Endothelial cell of umbilical vein (primary cell): Measurements from ENCODE around the gene ALDH8A1. TPM values are rescaled to one million over a fixed set of nuclear protein-coding genes. Genes with fewer than 3 reads are reported as not detected.

Experiments used
- BruUV-seq: library from RNA; stranded (reverse); fragments of 400-500 nt; replicated peaks from 2 replicates; lab custom pipeline; 2021; lab: Mats Ljungman, UMichigan
- CTCF ChIA-PET: fragments of 300-600, 350-600 bp; sonication (Branson Sonifier 250); formaldehyde crosslinking; loops from one replicate; lab custom pipeline; 2021; ENCODE audit warnings: antibody characterized with exemption, inconsistent platforms; lab: Charles Lee
- POLR2A ChIA-PET: fragments of 300-600, 350-600 bp; sonication (Branson Sonifier 250); formaldehyde crosslinking; loops from one replicate; lab custom pipeline; 2021; ENCODE audit warnings: antibody characterized with exemption, inconsistent platforms; lab: Charles Lee
- DNase-seq: peaks from one replicate; pipeline ENCODE4 v3.0.0-alpha.2; 2011; ENCODE audit warnings: low read depth, low spot score
- FAIRE-seq: peaks from 2 replicates; lab custom pipeline; 2011; peaks lifted over from hg19 to GRCh38; lab: Jason Lieb, UNC
- H2AFZ ChIP-seq: 2 replicates; pipeline ENCODE4 v1.6.0; 2012; ENCODE audit warnings: low read depth, low read length, control low read depth, inconsistent platforms
- H3K27ac ChIP-seq: 2 replicates; pipeline ENCODE4 v1.5.1; 2011; ENCODE audit warnings: low read depth, mild to moderate bottlenecking, control low read depth, low read length, moderate library complexity; ENCODE audit not compliant: insufficient read depth
- H3K27me3 ChIP-seq, 2 experiments: 2 replicates each; pipeline versions ENCODE4 v1.6.0 to v1.6.1; 2011; ENCODE audit warnings: low read length in 2 of 2, mixed read lengths in 1 of 2; ENCODE audit not compliant: control insufficient read depth in 2 of 2, insufficient read depth in 2 of 2
- H3K36me3 ChIP-seq, 2 experiments: 2 replicates in 1 of 2; 3 replicates in 1 of 2; pipeline ENCODE4 v1.5.1; 2011; ENCODE audit warnings: low read length in 2 of 2, mild to moderate bottlenecking in 1 of 2, moderate library complexity in 1 of 2; ENCODE audit not compliant: control insufficient read depth in 2 of 2, insufficient read depth in 2 of 2; ENCODE audit errors: extremely low read depth in 1 of 2
- H3K4me1 ChIP-seq: 3 replicates; pipeline ENCODE4 v1.5.1; 2011; ENCODE audit warnings: mild to moderate bottlenecking, low read length; ENCODE audit not compliant: control insufficient read depth, insufficient read depth; ENCODE audit errors: extremely low read depth
- H3K4me2 ChIP-seq: 2 replicates; pipeline ENCODE4 v1.6.1; 2011; ENCODE audit warnings: low read length, control low read depth, mixed read lengths; ENCODE audit not compliant: insufficient read depth
- H3K4me3 ChIP-seq, 3 experiments: fragments of 200-600 bp in 1 of 3; sonication (generic), shearing (Covaris generic) in 1 of 3; replicated peaks in 1 of 3; 2 replicates each; pipeline ENCODE4 v1.5.1; 2011 to 2016; ENCODE audit warnings: control low read depth in 3 of 3, low read length in 3 of 3, mild to moderate bottlenecking in 2 of 3, inconsistent platforms in 1 of 3, low read depth in 1 of 3, moderate library complexity in 1 of 3; ENCODE audit not compliant: insufficient read depth in 1 of 3
- H3K79me2 ChIP-seq: 2 replicates; pipeline ENCODE4 v1.6.0; 2012; ENCODE audit warnings: low read length, inconsistent platforms; ENCODE audit not compliant: control insufficient read depth, insufficient read depth
- H3K9ac ChIP-seq: replicated peaks from 2 replicates; pipeline ENCODE3; 2011; ENCODE audit warnings: low read length, control low read depth; ENCODE audit not compliant: insufficient read depth; ENCODE audit errors: extremely low read depth
- H3K9me1 ChIP-seq: replicated peaks from 3 replicates; pipeline ENCODE4 v1.6.0; 2011; ENCODE audit warnings: mild to moderate bottlenecking, low read length; ENCODE audit not compliant: control insufficient read depth, insufficient read depth; ENCODE audit errors: extremely low read depth
- H3K9me3 ChIP-seq: replicated peaks from 2 replicates; pipeline ENCODE4 v1.5.1; 2012; ENCODE audit warnings: low read length, inconsistent platforms; ENCODE audit not compliant: control insufficient read depth, insufficient read depth
- H4K20me1 ChIP-seq: replicated peaks from 2 replicates; pipeline ENCODE3; 2011; ENCODE audit warnings: mild to moderate bottlenecking, low read length; ENCODE audit not compliant: control insufficient read depth, insufficient read depth; ENCODE audit errors: extremely low read depth
- EZH2 ChIP-seq: IDR thresholded peaks from 2 replicates; pipeline ENCODE4 v1.6.1; 2012; ENCODE audit warnings: borderline replicate concordance, low read depth, mild to moderate bottlenecking, moderate library complexity, low read length, inconsistent platforms; ENCODE audit not compliant: severe bottlenecking
- FOS ChIP-seq: IDR thresholded peaks from 2 replicates; pipeline ENCODE4 v1.6.1; 2011; ENCODE audit warnings: mild to moderate bottlenecking, low read length, moderate library complexity, borderline replicate concordance; ENCODE audit not compliant: insufficient read depth
- JUN ChIP-seq: IDR thresholded peaks from 2 replicates; pipeline ENCODE4 v1.6.1; 2011; ENCODE audit warnings: borderline replicate concordance, low read depth; ENCODE audit not compliant: insufficient read length, insufficient read depth
- POLR2A ChIP-seq: IDR thresholded peaks from 2 replicates; pipeline ENCODE4 v1.6.1; 2012; ENCODE audit warnings: low read depth, mild to moderate bottlenecking, control low read depth, low read length
- dilution Hi-C: fragments of 300-500 bp; cut with MboI; formaldehyde crosslinking; loops from one replicate; pipeline ENCODE4 v1.15.0; 2019; ENCODE audit warnings: low sequenced_read_pairs; ENCODE audit not compliant: extremely low pct_ligation_motif_present
- intact Hi-C: fragments of 100-400 bp; cut with micrococcal nuclease; formaldehyde crosslinking; loops from one replicate; pipeline ENCODE4 v1.10.0; 2022
- polyA plus RNA-seq, 4 experiments: library from polyadenylated mRNA; depleted of rRNA in 3 of 4; stranded (reverse) in 3 of 4; unstranded in 1 of 4; fragments of >200 nt; gene quantifications; 2 replicates each; pipeline versions ENCODE4 v1.2.1 to v1.2.3, GENCODE V29; 2011 to 2012; ENCODE audit warnings: missing spikeins in 1 of 4
- total RNA-seq: library from RNA; stranded (reverse); gene quantifications from 2 replicates; pipeline ENCODE4 v1.2.3, GENCODE V29; 2021
- TF ChIP-seq, protein P1 (sequence below): IDR thresholded peaks from 2 replicates; pipeline ENCODE4 v1.6.1; 2011; ENCODE audit not compliant: insufficient read depth, insufficient read length
- TF ChIP-seq, protein P2 (sequence below), 2 donors: IDR thresholded peaks; 1 replicate in 1 of 2; 2 replicates in 1 of 2; pipeline ENCODE4 v1.5.1; 2011; ENCODE audit warnings: low read length in 2 of 2, mild to moderate bottlenecking in 2 of 2, moderate library complexity in 2 of 2, control low read depth in 1 of 2, inconsistent platforms in 1 of 2, low read depth in 1 of 2; ENCODE audit not compliant: insufficient read depth in 1 of 2; ENCODE audit errors: extremely low read depth in 1 of 2

Gene ALDH8A1
- total and polyA plus RNA-seq, 2 donors (not counting 3 experiments of a cell fraction or from before 2014, with no cell fraction given) = 0.08 to 0.95 TPM

- H3K79me2 ChIP-seq = no peaks in the 10 kb centered on the region
- no peak overlapping the region for H3K4me3 ChIP-seq
- H4K20me1 ChIP-seq = no peaks in the 10 kb centered on the region
- no peak overlapping the region for H3K27ac ChIP-seq
- peaks cover 0 to 5% of the 10 kb centered on the region in 2 experiments for H3K36me3 ChIP-seq
- dilution Hi-C loops (no loop called here), intact Hi-C loops (no loop called here)
- H3K9me1 ChIP-seq = peaks cover 3% of the 10 kb centered on the region
- CTCF ChIA-PET = interaction anchor here (2.7 to 3.4 kb wide), 2 partner anchors 8 to 12 kb away, joined by 8 to 13 read pairs; no protein-coding TSS in a partner anchor
- DNase-seq = no peak
- POLR2A ChIA-PET = no interaction called here
- TF ChIP-seq EZH2 = no peak
- TF ChIP-seq POLR2A = no peak
- TF ChIP-seq, protein P1, sequence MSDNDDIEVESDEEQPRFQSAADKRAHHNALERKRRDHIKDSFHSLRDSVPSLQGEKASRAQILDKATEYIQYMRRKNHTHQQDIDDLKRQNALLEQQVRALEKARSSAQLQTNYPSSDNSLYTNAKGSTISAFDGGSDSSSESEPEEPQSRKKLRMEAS = no peak
- no peak for TF ChIP-seq FOS
- no peak for TF ChIP-seq JUN
- TF ChIP-seq, protein P2, sequence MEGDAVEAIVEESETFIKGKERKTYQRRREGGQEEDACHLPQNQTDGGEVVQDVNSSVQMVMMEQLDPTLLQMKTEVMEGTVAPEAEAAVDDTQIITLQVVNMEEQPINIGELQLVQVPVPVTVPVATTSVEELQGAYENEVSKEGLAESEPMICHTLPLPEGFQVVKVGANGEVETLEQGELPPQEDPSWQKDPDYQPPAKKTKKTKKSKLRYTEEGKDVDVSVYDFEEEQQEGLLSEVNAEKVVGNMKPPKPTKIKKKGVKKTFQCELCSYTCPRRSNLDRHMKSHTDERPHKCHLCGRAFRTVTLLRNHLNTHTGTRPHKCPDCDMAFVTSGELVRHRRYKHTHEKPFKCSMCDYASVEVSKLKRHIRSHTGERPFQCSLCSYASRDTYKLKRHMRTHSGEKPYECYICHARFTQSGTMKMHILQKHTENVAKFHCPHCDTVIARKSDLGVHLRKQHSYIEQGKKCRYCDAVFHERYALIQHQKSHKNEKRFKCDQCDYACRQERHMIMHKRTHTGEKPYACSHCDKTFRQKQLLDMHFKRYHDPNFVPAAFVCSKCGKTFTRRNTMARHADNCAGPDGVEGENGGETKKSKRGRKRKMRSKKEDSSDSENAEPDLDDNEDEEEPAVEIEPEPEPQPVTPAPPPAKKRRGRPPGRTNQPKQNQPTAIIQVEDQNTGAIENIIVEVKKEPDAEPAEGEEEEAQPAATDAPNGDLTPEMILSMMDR (IDR thresholded peaks at IDR 0.05; ENCODE audit: extremely low read depth in 1 of 2, insufficient read depth in 1 of 2, low read depth in 1 of 2, low read length in 2 of 2) = no peak
- H3K9ac ChIP-seq = no peak overlapping the region
- no TSS peak for BruUV-seq
- no peaks in the 10 kb centered on the region for H3K27me3 ChIP-seq
- no peaks in the 10 kb centered on the region for H3K9me3 ChIP-seq
- H3K4me1 ChIP-seq = peaks cover 6% of the 10 kb centered on the region
- H3K4me2 ChIP-seq = no peak overlapping the region
- H2AFZ ChIP-seq = no peak overlapping the region
- no peak for FAIRE-seq
Measured at GRCh38 chr6:134990262-134990661, 40.4 kb upstream of the ALDH8A1 start.
